DMS114 treated with DMSO at 0.1 percent for 48 hours (cell line): ENCODE measurements around the gene COL15A1.
"Not testable (repeated sequence)": the region's sequence is repeated elsewhere in the genome, so short reads cannot be mapped to it uniquely, and the experiment has no call there.

Experiments
- DNase-seq: peaks from one replicate; lab custom pipeline; 2025; ENCODE audit not compliant: unreplicated experiment; lab: John Stamatoyannopoulos, UW

Gene COL15A1

GRCh38 chr9:99075246-99075912 lies 131.7 kb downstream of the COL15A1 start:
- DNase-seq, result no peak

GRCh38 chr9:99076030-99076429 lies 132.3 kb downstream of the COL15A1 start:
- no peak for DNase-seq

GRCh38 chr9:99076483-99077171 lies 132.9 kb downstream of the COL15A1 start:
- no peak for DNase-seq

DNA sequence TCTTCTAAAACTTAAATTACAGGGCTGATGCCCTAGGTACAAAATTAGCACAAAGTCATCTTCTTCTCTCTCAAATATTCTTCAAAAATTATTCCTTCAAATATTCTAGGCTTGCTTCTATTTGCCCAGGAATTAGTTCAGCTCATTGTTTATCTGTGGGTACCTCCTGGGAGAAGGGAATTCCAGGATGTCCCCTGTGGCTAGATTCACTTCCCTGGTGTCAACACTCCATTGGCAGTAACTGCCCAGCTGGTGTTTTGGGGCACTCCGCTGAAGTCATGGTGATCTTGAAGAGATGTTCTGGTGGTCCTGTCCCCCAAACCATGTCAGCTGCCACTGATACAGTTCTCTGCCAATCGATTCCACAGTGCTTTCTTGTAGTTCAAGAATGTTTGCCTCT lies 135.0 kb downstream of the COL15A1 start:
- DNase-seq, result no peak

- no peak for DNase-seq
Measured at GRCh38 chr9:99079542-99079941, 135.8 kb downstream of the COL15A1 start.

DNA sequence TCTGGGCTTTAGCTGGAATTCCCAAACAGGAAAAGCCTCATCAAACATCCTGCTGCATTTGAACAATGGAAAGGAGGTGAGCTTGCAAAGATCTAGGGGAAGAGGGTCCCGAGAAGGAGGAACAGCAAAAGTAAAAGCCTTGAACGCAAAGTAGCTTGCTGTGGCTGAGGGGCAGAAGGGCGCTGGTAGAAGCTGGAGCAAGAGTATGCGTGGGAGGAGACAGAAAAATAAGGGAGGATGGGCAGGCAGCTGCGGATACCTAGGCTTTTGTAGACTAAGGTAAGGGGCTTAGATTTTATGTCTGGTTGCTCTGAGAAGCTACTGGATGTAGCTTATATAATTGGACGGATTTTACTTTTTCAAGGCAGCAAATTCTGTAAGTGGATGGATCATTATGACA lies 139.3 kb downstream of the COL15A1 start:
- DNase-seq, result no peak

- DNase-seq, result no peak
Measured at GRCh38 chr9:99085949-99086948, 142.5 kb downstream of the COL15A1 start.

DNA sequence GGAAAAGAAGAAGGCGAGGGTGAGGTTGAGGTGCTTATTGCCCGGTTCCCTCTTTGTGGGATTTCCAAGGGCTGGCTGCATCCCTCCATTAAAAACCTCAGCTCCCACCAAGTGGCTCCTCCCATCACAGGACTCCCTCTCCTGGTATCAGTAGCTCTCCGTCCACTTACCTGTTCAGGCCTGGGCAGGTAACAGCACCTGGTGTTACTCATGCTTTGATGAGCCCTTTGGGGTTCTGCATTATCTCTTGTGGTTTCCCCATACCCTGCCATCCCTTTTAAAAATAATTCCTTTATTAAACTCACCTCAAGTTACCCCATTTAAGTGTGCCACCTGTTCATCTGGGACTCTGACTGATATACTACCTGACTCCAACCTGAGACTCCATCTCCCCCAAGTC lies 143.8 kb downstream of the COL15A1 start:
- no peak for DNase-seq

DNA sequence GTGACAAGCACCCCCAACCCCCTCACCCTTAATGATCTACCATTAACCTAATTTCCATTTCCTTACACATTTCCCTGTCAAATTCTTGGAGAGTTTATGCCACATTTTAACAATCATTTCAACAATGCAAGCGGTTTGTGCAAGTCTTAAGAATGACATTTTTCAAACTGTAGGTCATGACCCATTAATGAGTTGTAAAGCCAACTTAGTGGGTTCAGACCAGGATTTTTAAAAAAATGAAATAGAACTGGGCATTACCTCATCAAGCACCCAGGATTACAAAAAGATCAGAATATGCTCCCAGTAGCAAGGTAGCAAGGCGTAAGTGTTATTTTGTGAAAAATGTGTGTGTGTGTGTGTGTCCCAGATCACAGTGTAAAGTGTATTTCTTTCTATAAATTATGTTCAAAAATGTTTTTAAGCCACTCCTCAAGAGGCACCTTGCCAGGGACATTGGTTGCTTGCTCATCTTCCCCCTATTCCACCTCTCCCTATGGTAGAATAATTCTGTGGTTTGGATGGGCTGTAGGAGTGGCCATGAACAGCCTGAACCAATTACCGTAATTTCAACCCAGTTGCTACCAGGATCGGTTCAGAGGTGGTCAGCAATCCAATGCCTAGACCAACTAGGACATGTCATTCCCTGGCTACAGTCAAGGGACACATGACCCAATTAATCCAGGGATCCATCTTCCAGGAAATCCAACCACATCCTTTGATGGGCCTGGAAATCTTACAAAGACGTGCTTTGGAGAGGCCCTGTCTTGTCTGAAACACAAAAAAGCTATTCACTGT lies 146.8 kb downstream of the COL15A1 start:
- no peak for DNase-seq

GRCh38 chr9:99092643-99093491 lies 149.2 kb downstream of the COL15A1 start:
- no peak for DNase-seq

- no peak for DNase-seq
Measured at GRCh38 chr9:99093492-99093791, 149.7 kb downstream of the COL15A1 start.

GRCh38 chr9:99095565-99095964 lies 151.9 kb downstream of the COL15A1 start:
- DNase-seq, result no peak

DNA sequence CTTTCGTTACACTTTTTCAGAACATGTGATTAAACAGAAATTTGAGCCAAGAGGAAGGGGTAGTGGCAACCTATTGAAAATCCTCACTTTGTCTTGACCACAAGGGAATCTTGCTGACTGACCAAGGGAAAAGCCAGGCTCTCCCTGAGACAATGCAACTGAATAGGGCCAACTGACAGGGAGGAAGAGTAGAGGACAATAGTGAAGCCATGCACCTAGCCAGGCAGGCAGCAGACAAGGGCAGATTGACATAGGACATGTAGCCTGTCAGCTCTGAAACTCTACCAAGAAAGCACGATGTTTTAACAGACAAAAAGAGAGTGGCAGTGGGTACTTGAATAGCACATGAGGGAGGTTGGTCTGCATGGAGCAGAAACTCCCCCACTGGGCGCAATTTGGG lies 152.7 kb downstream of the COL15A1 start:
- DNase-seq, result no peak

DNA sequence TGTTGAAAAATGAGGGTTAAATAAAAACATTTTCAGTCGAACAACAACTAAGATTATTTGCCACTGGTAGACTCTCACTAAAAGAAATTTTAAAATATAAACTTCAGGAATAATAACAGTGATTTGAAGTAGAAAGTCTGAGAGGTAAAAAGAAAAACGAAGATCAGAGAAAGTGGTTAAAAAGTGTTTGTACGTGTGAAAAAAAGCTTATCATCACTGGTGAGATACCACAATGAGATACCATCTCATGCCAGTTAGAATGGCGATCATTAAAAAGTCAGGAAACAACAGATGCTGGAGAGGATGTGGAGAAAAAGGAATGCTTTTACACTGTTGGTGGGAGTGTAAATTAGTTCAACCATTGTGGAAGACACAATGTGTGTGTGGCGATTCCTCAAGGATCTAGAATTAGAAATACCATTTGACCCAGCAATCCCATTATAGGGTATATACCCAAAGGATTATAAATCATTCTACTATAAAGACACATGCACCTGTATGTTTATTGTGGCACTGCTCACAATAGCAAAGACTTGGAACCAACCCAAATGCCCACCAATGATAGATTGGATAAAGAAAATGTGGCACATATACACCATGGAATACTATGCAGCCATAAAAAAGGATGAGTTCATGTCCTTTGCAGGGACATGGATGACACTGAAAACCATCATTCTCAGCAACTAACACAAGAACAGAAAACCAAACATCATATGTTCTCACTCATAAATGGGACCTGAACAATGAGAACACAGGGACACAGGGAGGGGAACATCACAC lies 156.3 kb downstream of the COL15A1 start:
- DNase-seq, result not testable (repeated sequence)

DNA sequence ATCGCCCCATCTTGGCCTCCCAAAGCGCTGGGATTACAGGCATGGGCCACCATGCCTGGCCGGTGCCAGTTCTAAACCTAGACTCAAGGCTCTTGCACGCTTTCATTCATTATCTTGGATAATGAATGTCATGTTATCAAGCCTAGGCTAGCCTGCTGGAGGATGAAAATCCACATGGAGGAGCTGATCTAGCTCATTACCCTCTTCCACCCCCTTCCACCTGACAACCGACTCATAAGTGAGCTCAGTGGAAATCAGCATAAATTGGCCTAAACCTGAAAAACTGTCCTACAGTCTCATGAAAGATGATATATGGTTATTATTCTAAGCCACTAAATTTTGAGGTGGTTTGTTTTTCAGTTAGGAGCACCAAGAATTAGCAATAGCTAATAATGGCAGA lies 157.6 kb downstream of the COL15A1 start:
- no peak for DNase-seq

GRCh38 chr9:99101812-99102211 lies 158.1 kb downstream of the COL15A1 start:
- DNase-seq, result no peak

DNA sequence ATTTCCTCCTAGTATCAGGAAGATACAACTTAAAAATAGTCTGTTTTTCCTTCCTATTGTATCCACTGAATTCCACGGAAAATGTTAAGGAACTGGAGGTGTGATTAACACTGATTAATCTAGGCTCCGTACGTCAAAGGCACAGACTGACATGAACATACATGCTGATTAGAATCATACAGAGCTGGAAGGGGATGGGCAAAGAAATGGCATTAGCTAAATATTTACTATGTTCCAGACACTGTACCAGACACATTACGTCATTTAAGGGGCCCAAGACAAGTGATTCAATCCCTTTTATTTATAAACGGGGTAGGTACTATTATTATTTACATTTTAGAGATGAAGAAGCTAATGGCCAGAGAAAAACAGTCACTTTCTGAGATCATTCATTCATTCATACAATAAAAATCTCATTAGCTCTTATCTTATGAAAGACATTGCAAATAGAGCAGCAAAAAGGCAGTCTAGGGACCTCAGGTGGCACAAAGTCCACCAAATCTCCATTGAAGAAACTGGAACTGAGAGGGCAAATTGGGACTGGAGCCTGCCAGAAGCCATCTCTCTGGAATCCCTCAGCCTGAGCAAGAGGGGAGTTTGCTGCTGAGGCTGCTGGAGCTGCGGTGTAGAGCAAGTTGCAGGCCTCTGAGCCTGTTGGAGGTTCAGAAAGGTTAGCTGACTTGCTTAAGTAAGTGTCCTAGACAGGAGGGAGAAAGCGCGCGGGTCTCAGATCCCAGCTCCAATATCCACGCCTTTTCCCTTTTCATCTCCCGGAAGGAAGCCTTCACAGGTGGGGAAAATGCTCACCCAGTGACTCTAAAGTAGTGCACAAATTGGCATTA lies 159.6 kb downstream of the COL15A1 start:
- DNase-seq, result no peak

DNA sequence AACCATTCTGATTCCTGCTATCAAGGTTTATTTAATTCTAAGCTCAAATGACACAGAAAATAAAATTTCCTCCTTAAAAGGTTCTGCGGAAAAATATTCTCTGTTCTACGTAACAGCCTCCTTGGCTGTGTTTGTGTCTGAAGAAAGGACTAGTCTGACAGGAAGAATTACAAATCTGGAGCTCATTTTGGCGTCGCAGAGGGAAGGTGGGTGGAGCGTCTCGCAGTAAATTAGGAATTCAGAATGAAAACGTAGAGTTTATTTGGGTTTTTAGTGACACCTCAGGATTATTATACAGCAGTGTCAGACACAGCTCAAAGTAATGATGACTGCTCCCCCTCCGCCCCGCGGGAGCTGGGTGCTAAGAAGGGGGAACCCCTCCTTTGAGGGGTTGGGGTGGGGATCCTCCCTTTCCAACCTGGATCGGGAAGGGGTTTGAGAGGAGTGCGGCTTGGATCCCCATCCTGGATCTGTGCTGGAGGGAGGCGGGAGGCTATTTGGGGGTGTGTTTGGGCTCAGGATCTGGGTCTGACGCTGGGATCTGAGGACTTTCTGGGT lies 160.3 kb downstream of the COL15A1 start:
- DNase-seq, result no peak
